OCI-LY1 (cell line): ENCODE measurements around the gene IL1RAPL1.

Source experiments
- H2AFZ ChIP-seq: fragments of 200-600 bp; sonication (generic), shearing (Covaris generic); 2 replicates; pipeline ENCODE4 v1.6.0; 2014; ENCODE audit warnings: antibody characterized with exemption, mild to moderate bottlenecking, low read length
- H3F3A ChIP-seq: fragments of 200-600 bp; sonication (generic), shearing (Covaris generic); 2 replicates; pipeline ENCODE4 v1.6.0; 2014; ENCODE audit warnings: mild to moderate bottlenecking, antibody characterized with exemption, low read length, moderate library complexity; ENCODE audit not compliant: insufficient read depth
- H3K27ac ChIP-seq: fragments of 200-600 bp; sonication (generic); 2 replicates; pipeline ENCODE4 v1.5.1; 2014; ENCODE audit warnings: low read length, mixed run types, mild to moderate bottlenecking, low read depth; ENCODE audit not compliant: poor library complexity, severe bottlenecking
- H3K27me3 ChIP-seq: fragments of 200-600 bp; sonication (generic); 2 replicates; pipeline ENCODE4 v1.6.0; 2014; ENCODE audit warnings: antibody characterized with exemption, mild to moderate bottlenecking, low read length, moderate library complexity; ENCODE audit not compliant: insufficient read depth
- H3K36me3 ChIP-seq: fragments of 200-600 bp; sonication (generic); 2 replicates; pipeline ENCODE4 v1.6.1; 2014; ENCODE audit warnings: mild to moderate bottlenecking, antibody characterized with exemption, low read length, moderate library complexity, mixed read lengths; ENCODE audit not compliant: insufficient read depth
- H3K4me1 ChIP-seq: fragments of 200-600 bp; sonication (generic); 2 replicates; pipeline ENCODE4 v1.5.1; 2014; ENCODE audit warnings: mild to moderate bottlenecking, low read length, moderate library complexity; ENCODE audit not compliant: insufficient read depth, severe bottlenecking
- H3K4me2 ChIP-seq: fragments of 200-600 bp; sonication (generic), shearing (Covaris generic); 2 replicates; pipeline ENCODE4 v1.6.1; 2014; ENCODE audit warnings: low read length
- H3K4me3 ChIP-seq: fragments of 200-600 bp; sonication (generic); 2 replicates; pipeline ENCODE4 v1.5.1; 2014; ENCODE audit warnings: low read length, low read depth, mild to moderate bottlenecking, mixed read lengths; ENCODE audit not compliant: poor library complexity, severe bottlenecking
- H3K79me2 ChIP-seq: fragments of 200-600 bp; shearing (Covaris generic); 2 replicates; pipeline ENCODE4 v1.6.1; 2016; ENCODE audit warnings: mixed run types, low read length, mixed read lengths; ENCODE audit not compliant: insufficient read depth
- H3K9ac ChIP-seq: fragments of 200-600 bp; sonication (generic), shearing (Covaris generic); 2 replicates; pipeline ENCODE4 v1.6.1; 2014; ENCODE audit warnings: mild to moderate bottlenecking, low read length, mixed read lengths
- H3K9me2 ChIP-seq: fragments of 200-600 bp; sonication (generic), shearing (Covaris generic); 2 replicates; pipeline ENCODE4 v1.6.1; 2014; ENCODE audit warnings: low read depth, mild to moderate bottlenecking, low read length, mixed read lengths
- H3K9me3 ChIP-seq: fragments of 200-600 bp; shearing (Covaris generic); 2 replicates; pipeline ENCODE4 v1.6.1; 2014; ENCODE audit warnings: low read length, mixed read lengths
- H4K20me1 ChIP-seq: fragments of 200-600 bp; sonication (generic), shearing (Covaris generic); 2 replicates; pipeline ENCODE4 v1.6.0; 2016; ENCODE audit warnings: mild to moderate bottlenecking, low read length; ENCODE audit not compliant: insufficient read depth
- CTCF ChIP-seq: fragments of 200-600 bp; sonication (generic), shearing (Covaris generic); IDR thresholded peaks from 2 replicates; pipeline ENCODE4 v1.5.1; 2017; ENCODE audit warnings: mild to moderate bottlenecking, antibody characterized with exemption, low read length, moderate library complexity, mixed read lengths
- EZH2 ChIP-seq: fragments of 200-600 bp; sonication (generic), shearing (Covaris generic); IDR thresholded peaks from 2 replicates; pipeline ENCODE4 v1.8.0; 2017; ENCODE audit warnings: borderline replicate concordance, mixed run types, mild to moderate bottlenecking, antibody characterized with exemption, low read length, moderate library complexity, mixed read lengths

IL1RAPL1 gene

GRCh38 chrX:28625223-28625622, 38.0 kb downstream of the IL1RAPL1 start:
- Histone ChIP-seq H3K4me3 (no peak overlapping the region), H3K27ac (no peak overlapping the region), H3K9ac (no peak overlapping the region), H3K9me2 (no peaks in the 10 kb centered on the region), H3K9me3 (no peaks in the 10 kb centered on the region), H3F3A (no peaks in the 10 kb centered on the region), H3K27me3 (no peaks in the 10 kb centered on the region), H2AFZ (no peak overlapping the region), H3K79me2 (no peaks in the 10 kb centered on the region), H4K20me1 (no peaks in the 10 kb centered on the region), H3K4me2 (no peak overlapping the region), H3K36me3 (no peaks in the 10 kb centered on the region), H3K4me1 (no peaks in the 10 kb centered on the region)
- TF ChIP-seq CTCF (no peak), EZH2 (no peak)

GRCh38 chrX:28626515-28626914, 39.3 kb downstream of the IL1RAPL1 start:
- Histone ChIP-seq H3K9ac (no peak overlapping the region), H3K27me3 (no peaks in the 10 kb centered on the region), H3F3A (no peaks in the 10 kb centered on the region), H3K27ac (no peak overlapping the region), H3K9me2 (no peaks in the 10 kb centered on the region), H3K36me3 (no peaks in the 10 kb centered on the region), H2AFZ (no peak overlapping the region), H3K4me3 (no peak overlapping the region), H3K9me3 (no peaks in the 10 kb centered on the region), H3K79me2 (no peaks in the 10 kb centered on the region), H3K4me1 (no peaks in the 10 kb centered on the region), H3K4me2 (no peak overlapping the region), H4K20me1 (no peaks in the 10 kb centered on the region)
- no peak for TF ChIP-seq CTCF
- TF ChIP-seq EZH2 = no peak

GRCh38 chrX:28628120-28628519, 40.9 kb downstream of the IL1RAPL1 start:
- H2AFZ ChIP-seq = no peak overlapping the region
- H3K9me3 ChIP-seq = no peaks in the 10 kb centered on the region
- H3K4me1 ChIP-seq = no peaks in the 10 kb centered on the region
- H3K4me2 ChIP-seq = no peak overlapping the region
- no peaks in the 10 kb centered on the region for H3F3A ChIP-seq
- no peaks in the 10 kb centered on the region for H4K20me1 ChIP-seq
- H3K36me3 ChIP-seq = no peaks in the 10 kb centered on the region
- no peaks in the 10 kb centered on the region for H3K27me3 ChIP-seq
- no peak overlapping the region for H3K9ac ChIP-seq
- H3K4me3 ChIP-seq = no peak overlapping the region
- no peak for TF ChIP-seq EZH2
- TF ChIP-seq CTCF = no peak
- H3K27ac ChIP-seq = no peak overlapping the region
- no peaks in the 10 kb centered on the region for H3K79me2 ChIP-seq
- no peaks in the 10 kb centered on the region for H3K9me2 ChIP-seq
